Activated T-cell treated with anti-CD3 and anti-CD28 coated beads, Interleukin-2, amount 50 U/mL, for 1 hour (primary cell): Measurements from ENCODE around the gene CHMP6.

Experiments used
- DNase-seq: peaks from one replicate; pipeline ENCODE4 v3.0.0-alpha.2; 2020

Gene CHMP6

GRCh38 chr17:80956321-80957190, 35.1 kb upstream of the CHMP6 start:
- DNase-seq: no peak

GRCh38 chr17:80957461-80957941, 34.1 kb upstream of the CHMP6 start:
- DNase-seq: no peak

GRCh38 chr17:80959330-80960036, 32.2 kb upstream of the CHMP6 start:
- no peak for DNase-seq

DNA sequence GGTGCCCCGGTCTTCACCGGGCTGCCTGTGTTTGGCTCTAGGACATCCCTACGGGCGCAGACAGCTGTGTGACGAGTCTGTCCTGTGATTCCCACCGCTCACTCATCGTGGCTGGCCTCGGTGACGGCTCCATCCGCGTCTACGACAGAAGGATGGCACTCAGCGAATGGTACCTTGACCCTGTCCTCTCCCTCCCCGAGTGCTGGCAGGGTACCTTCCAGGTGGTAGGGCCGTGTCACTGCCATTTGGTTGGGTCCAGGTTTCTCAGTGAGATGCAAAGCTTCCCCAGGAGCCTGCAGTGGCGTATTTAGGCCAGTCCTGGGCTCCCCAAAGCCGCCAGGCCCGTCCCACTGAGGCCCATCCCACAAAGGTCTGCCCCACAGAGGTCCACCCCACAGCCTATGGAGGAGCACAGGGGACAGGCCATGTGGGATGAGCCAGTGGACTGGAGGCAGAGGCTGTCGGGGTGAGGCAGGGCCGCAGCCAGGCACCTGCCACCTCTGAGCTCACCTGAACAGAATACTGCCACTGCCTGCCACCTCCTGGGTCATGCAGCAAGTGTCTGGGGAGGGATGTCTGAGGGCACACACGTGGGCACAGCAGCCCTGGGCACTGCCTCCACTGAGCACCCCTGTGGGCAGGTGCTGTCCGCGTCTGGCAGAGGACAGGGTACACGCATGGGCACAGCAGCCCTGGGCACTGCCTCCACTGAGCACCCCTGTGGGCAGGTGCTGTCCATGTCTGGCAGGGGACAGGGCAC, 31.4 kb upstream of the CHMP6 start:
- DNase-seq: no peak

DNA sequence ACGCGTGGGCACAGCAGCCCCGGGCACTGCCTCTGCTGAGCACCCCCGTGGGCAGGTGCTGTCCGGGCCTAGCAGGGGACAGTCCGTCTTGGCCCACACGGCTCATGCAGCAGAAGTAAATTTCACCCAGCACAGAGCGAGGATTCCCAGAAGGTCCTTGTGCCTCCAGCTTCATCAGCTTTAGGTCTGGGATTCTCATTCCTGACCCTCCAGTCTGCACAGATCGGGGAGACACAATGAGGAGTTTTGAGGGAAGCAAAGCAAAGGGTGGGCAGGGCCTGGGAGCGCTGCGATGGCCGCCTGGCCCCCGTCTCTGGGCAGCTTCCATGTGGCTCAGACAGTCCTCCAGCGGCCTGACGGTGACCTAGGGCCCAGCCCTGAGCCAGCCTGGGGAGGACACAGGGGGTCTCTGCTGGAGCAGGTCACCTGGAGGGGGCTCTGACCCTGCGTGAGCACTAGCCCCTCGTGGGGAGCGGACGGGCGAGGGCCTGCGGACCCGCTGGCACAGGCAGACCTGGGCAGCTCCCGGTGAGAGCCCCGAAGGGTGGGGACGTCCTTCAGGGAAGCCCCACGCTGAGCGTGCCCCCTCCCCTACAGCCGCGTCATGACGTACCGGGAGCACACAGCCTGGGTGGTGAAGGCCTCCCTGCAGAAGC, 30.7 kb upstream of the CHMP6 start:
- no peak for DNase-seq

DNA sequence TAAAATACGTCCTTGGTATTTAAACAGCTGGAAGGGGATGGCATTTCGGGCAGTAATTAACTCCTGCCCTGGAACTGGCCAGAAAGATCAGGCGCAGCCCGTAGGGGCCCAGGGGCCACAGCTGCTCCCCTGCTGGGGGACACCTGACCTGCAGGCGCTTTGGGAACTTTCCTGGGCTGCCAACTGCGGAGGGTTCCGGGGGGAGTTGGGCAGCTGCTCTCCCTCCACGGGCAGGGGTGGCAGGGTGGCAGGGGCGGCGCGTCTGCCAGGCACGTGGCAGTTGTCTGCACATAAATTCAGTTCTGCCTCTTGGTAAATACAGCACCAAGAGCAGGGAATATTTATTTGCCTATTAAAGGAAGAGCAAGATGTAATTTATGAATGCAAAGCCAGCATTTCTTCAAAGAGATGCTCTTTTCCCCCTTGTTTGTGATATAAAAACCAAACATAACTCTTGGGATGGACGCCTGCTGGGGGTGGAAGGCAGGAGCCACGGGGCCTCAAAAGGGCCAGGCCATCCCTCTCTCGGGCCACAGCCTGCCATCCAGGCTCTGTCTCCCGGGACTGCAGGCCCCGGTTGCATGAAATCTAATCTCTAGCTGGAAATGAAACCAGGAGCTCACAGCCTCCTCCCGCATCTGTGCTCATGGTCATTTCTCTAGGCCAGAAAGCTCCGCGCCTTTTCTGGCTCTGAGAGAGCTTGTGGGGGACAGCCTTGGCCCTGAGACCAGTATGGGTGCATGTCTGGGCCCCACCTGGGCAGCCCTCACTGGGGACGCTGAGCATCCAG, 29.9 kb upstream of the CHMP6 start:
- DNase-seq: no peak

- DNase-seq: no peak
Measured at GRCh38 chr17:80962356-80963329, 29.0 kb upstream of the CHMP6 start.

GRCh38 chr17:80963812-80964543, 27.7 kb upstream of the CHMP6 start:
- DNase-seq: no peak

DNA sequence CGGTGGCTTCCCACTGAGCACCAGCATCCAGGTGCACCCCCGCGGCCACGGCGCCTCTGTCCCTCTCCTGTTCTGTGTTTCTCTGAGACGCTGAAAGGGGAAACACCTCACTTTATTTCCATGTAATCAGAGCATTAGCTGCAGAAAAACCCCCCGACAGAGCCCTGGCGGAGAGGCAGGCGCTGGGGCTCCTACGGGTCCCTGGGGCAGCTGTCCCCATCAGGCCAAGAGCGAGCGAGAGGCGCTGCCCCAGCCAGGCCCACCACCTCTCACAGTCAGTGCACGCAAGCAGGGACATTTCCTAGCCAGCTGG, 27.1 kb upstream of the CHMP6 start:
- no peak for DNase-seq

DNA sequence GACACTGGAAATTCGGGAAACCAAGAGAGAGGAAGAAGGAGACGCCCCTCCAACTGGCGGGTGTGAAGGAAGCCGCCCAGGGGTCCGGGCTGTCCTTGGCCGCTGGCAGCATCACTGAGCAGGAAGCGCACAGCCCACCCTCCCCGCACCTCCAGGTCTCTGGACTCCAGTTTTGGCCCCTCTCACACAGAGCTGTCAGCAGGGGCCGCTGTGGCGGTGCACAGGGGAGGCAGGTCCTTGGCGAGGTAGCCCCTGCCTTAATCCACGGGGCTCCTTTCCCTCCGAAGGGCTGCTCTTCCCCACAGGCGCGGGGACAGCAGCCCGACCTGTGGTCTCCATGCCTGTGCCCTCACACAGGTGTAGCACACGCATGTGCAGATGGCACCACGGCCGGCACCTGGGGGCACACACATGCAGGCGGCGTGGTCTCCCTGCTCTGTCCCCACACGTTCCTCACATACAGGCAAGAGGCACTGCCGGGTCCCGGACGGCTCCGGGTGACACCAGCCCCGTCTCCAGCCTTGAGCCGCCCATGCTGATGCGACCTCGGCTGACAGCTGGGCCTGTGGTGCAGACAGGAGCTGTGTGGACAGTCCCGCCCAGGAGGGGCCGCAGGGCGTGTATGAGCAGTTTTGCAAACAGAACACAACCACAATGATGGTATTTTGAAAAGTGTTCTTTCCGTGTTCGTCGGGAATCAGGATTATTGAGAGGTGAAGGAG, 26.6 kb upstream of the CHMP6 start:
- DNase-seq: no peak

DNA sequence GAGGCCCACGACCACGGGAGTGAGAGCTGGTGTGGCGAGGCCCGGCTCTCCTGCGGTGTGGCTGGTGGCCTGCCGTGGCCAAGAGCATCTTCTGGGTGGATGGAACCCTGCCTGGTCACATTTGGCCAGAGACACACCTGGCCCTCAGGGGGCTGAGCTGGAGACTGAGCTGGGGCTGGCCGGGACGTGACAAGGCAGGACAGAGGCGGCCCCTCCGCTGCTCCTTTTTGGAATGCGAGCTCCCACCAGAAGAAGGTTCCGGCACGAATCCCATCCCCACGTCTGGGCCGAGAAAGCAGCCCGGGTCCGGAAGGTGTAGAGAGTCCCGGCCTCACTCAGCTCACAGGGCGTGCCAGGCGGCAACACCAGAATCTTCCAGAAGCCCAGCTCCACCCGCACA, 26.0 kb upstream of the CHMP6 start:
- no peak for DNase-seq

DNA sequence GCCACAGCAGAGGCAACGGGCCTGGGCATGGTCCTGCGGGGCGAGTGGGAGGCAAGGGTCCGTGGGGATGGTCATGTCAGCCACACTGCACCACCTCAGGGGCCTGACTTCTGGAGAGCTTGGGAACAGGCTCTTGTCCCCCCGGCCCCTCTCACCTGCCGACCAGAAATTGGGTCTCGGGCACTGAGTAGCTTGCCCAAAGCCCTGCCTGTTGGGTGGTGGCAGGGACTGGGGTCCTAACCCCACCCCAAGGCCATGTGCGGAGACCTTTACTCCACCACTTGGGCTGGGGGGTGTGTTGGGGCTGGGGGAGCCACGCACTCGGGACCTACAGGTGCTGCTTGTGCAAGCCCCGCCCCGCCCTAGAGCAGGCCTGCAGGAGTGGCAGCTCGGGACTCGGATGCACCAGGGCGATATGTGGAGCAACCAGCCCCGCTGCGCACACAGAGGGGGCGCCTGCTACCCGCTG, 24.2 kb upstream of the CHMP6 start:
- no peak for DNase-seq

GRCh38 chr17:80968602-80969029, 23.0 kb upstream of the CHMP6 start:
- no peak for DNase-seq

- no peak for DNase-seq
Measured at GRCh38 chr17:80969030-80969673, 22.5 kb upstream of the CHMP6 start.

DNA sequence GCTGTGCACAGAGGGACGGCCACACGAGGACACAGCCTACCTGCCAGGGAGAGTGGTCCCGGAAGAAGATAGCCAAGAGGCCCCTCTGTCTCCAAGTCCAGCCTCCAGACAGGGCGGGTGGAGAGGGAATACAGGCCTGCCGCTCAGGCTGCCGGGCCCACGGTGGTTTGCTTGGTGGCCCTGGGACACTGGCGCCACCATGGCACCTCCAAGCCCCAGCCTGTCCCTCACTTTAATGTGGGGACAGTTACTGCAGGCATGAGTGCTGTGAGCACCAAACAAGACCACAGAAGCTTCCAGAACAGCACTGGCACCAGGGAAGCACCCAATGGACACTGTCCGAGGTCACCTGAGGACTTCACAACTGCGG, 22.0 kb upstream of the CHMP6 start:
- DNase-seq: no peak

GRCh38 chr17:80970044-80970761, 21.4 kb upstream of the CHMP6 start:
- DNase-seq: peak; percentile 54

GRCh38 chr17:80970762-80971703, 20.6 kb upstream of the CHMP6 start:
- DNase-seq: no peak
